Tibial nerve (tissue), 4 donors: Measurements from ENCODE around the gene SFXN1.

Source experiments
- CTCF ChIP-seq, 5 experiments: fragments of 200-600 bp in 3 of 5; fragments of 450-650 bp in 2 of 5; sonication (generic) in 3 of 5; IDR thresholded peaks; one replicate each; pipeline ENCODE4 v1.5.1; 2016 to 2019; ENCODE audit warnings: antibody characterized with exemption in 5 of 5, mild to moderate bottlenecking in 3 of 5, moderate library complexity in 2 of 5
- EP300 ChIP-seq, 2 donors: sonication (generic); formaldehyde crosslinking; IDR thresholded peaks; one replicate each; pipeline ENCODE4 v1.6.1; 2017; ENCODE audit warnings: antibody characterized with exemption in 2 of 2, mild to moderate bottlenecking in 1 of 2

- TF ChIP-seq CTCF (IDR thresholded peaks at IDR 0.05) (no peak), EP300 (IDR thresholded peaks at IDR 0.05) (no peak)
Observed at GRCh38 chr5:175526691-175527090, 48.3 kb downstream of the SFXN1 start.
